HEK293 (cell line): Measurements from ENCODE around the gene PRXL2B.
A peak's percentile ranks its signal among the peaks of the same experiment; 100 is the strongest.

ENCODE experiments used
- CTCF ChIA-PET: fragments of 350-600 bp; formaldehyde crosslinking; extraction: SDS; loops from one replicate; lab custom pipeline; 2021; ENCODE audit warnings: antibody characterized with exemption; lab: Yijun Ruan, JAX
- POLR2A ChIA-PET: fragments of 300-600 bp; formaldehyde crosslinking; extraction: SDS; loops from one replicate; lab custom pipeline; 2020; ENCODE audit warnings: antibody characterized with exemption, inconsistent platforms; lab: Yijun Ruan, JAX
- H3K27ac ChIP-seq: fragments of 200-500 bp; sonication (Bioruptor generic); 2 replicates; pipeline ENCODE4 v1.5.1; 2014; ENCODE audit warnings: low read depth, low read length, control low read depth, inconsistent platforms; ENCODE audit errors: extremely low read depth
- H3K36me3 ChIP-seq, 2 experiments: fragments of 200-500 bp in 1 of 2; sonication (Bioruptor generic) in 1 of 2; 1 replicate in 1 of 2; 2 replicates in 1 of 2; pipeline ENCODE4 v1.5.1; 2014 to 2017; ENCODE audit warnings: inconsistent platforms in 2 of 2, low read length in 2 of 2; ENCODE audit not compliant: control insufficient read depth in 2 of 2, insufficient read depth in 1 of 2
- H3K4me1 ChIP-seq: fragments of 200-500 bp; sonication (Bioruptor generic); 2 replicates; pipeline ENCODE4 v1.5.1; 2014; ENCODE audit warnings: mild to moderate bottlenecking, low read length, inconsistent platforms; ENCODE audit not compliant: control insufficient read depth, insufficient read depth
- H3K4me3 ChIP-seq: 2 replicates; pipeline ENCODE4 v1.5.1; 2011; ENCODE audit warnings: low read depth, mild to moderate bottlenecking, control low read depth, low read length, moderate library complexity
- H3K9me3 ChIP-seq: fragments of 200-500 bp; sonication (Bioruptor generic); 2 replicates; pipeline ENCODE4 v1.5.1; 2014; ENCODE audit warnings: low read depth, low read length, inconsistent platforms; ENCODE audit not compliant: control insufficient read depth, insufficient read depth
- GLIS1 ChIP-seq: fragments of 450-650 bp; formaldehyde crosslinking; IDR thresholded peaks from 2 replicates; pipeline ENCODE4 v1.5.1; 2016; ENCODE audit warnings: missing biosample characterization, missing genetic modification characterization
- KLF7 ChIP-seq: fragments of 450-650 bp; formaldehyde crosslinking; IDR thresholded peaks from 2 replicates; pipeline ENCODE4 v1.5.1; 2016; ENCODE audit warnings: missing biosample characterization, missing genetic modification characterization, borderline replicate concordance
- MYNN ChIP-seq: fragments of 450-650 bp; formaldehyde crosslinking; IDR thresholded peaks from 2 replicates; pipeline ENCODE4 v1.5.1; 2016; ENCODE audit warnings: missing biosample characterization, missing genetic modification characterization, borderline replicate concordance
- SCRT1 ChIP-seq: fragments of 450-650 bp; formaldehyde crosslinking; IDR thresholded peaks from 2 replicates; pipeline ENCODE4 v1.5.1; 2016; ENCODE audit warnings: missing biosample characterization, missing genetic modification characterization, borderline replicate concordance
- TRIM28 ChIP-seq: IDR thresholded peaks from 2 replicates; pipeline ENCODE4 v1.6.1; 2011; ENCODE audit warnings: low read length, control low read depth, borderline replicate concordance
- ZBTB10 ChIP-seq: fragments of 450-650 bp; formaldehyde crosslinking; IDR thresholded peaks from 2 replicates; pipeline ENCODE4 v1.5.1; 2016; ENCODE audit warnings: missing biosample characterization, missing genetic modification characterization
- ZNF114 ChIP-seq: fragments of 450-650 bp; formaldehyde crosslinking; IDR thresholded peaks from 2 replicates; pipeline ENCODE4 v1.5.0; 2017; ENCODE audit warnings: missing biosample characterization, missing genetic modification characterization
- ZNF140 ChIP-seq: fragments of 450-650 bp; formaldehyde crosslinking; IDR thresholded peaks from 2 replicates; pipeline ENCODE4 v1.5.1; 2016; ENCODE audit warnings: missing biosample characterization, missing genetic modification characterization
- ZNF148 ChIP-seq: fragments of 450-650 bp; formaldehyde crosslinking; IDR thresholded peaks from 2 replicates; pipeline ENCODE4 v1.5.0; 2017; ENCODE audit warnings: missing biosample characterization, missing genetic modification characterization, borderline replicate concordance
- ZNF16 ChIP-seq: fragments of 450-650 bp; formaldehyde crosslinking; IDR thresholded peaks from 2 replicates; pipeline ENCODE4 v1.5.1; 2016; ENCODE audit warnings: low read depth, missing biosample characterization, missing genetic modification characterization
- ZNF202 ChIP-seq: fragments of 450-650 bp; formaldehyde crosslinking; IDR thresholded peaks from 2 replicates; pipeline ENCODE4 v1.5.1; 2016; ENCODE audit warnings: missing biosample characterization, missing genetic modification characterization, borderline replicate concordance
- ZNF335 ChIP-seq: fragments of 450-650 bp; formaldehyde crosslinking; conservative IDR thresholded peaks from 2 replicates; pipeline ENCODE4 v1.5.1; 2016; ENCODE audit warnings: missing biosample characterization, missing genetic modification characterization
- ZNF530 ChIP-seq: fragments of 450-650 bp; formaldehyde crosslinking; IDR thresholded peaks from 2 replicates; pipeline ENCODE4 v1.5.1; 2016; ENCODE audit warnings: low read depth, missing biosample characterization, missing genetic modification characterization
- ZNF610 ChIP-seq: fragments of 450-650 bp; formaldehyde crosslinking; IDR thresholded peaks from 2 replicates; pipeline ENCODE4 v1.5.1; 2016; ENCODE audit warnings: missing biosample characterization, missing genetic modification characterization, borderline replicate concordance
- ZNF639 ChIP-seq: fragments of 450-650 bp; formaldehyde crosslinking; IDR thresholded peaks from 2 replicates; pipeline ENCODE4 v1.5.1; 2016; ENCODE audit warnings: missing biosample characterization, missing genetic modification characterization
- ZNF785 ChIP-seq: fragments of 450-650 bp; formaldehyde crosslinking; IDR thresholded peaks from 2 replicates; pipeline ENCODE4 v1.5.1; 2016; ENCODE audit warnings: missing biosample characterization, missing genetic modification characterization
- ZSCAN16 ChIP-seq: fragments of 450-650 bp; formaldehyde crosslinking; IDR thresholded peaks from 2 replicates; pipeline ENCODE4 v1.5.1; 2016; ENCODE audit warnings: missing biosample characterization, missing genetic modification characterization
- ZSCAN18 ChIP-seq: fragments of 450-650 bp; formaldehyde crosslinking; IDR thresholded peaks from 2 replicates; pipeline ENCODE4 v1.5.1; 2016; ENCODE audit warnings: missing biosample characterization, missing genetic modification characterization

PRXL2B gene

GRCh38 chr1:2595261-2595811 lies 8.8 kb downstream of the PRXL2B start:
- CTCF ChIA-PET, result no interaction called here
- Histone ChIP-seq H3K4me3 (no peak overlapping the region), H3K36me3 (no peaks in the 10 kb centered on the region), H3K27ac (no peak overlapping the region), H3K4me1 (no peaks in the 10 kb centered on the region), H3K9me3 (no peaks in the 10 kb centered on the region)
- TF ChIP-seq ZNF610 (tag by site-specific recombination) (no peak), ZBTB10 (no peak), MYNN (tag by site-specific recombination) (no peak), ZNF785 (tag by site-specific recombination) (no peak), ZNF140 (tag by site-specific recombination) (no peak), ZNF16 (tag by site-specific recombination) (no peak), ZSCAN16 (no peak), ZNF530 (tag by site-specific recombination) (no peak), ZNF202 (tag by site-specific recombination) (no peak), ZNF148 (tag by site-specific recombination) (no peak), TRIM28 (no peak), ZNF639 (tag by site-specific recombination) (no peak), ZNF335 (tag by site-specific recombination) (no peak), ZSCAN18 (no peak), ZNF114 (tag by site-specific recombination) (no peak), SCRT1 (tag by site-specific recombination) (no peak)
- POLR2A ChIA-PET, result no interaction called here

- TF ChIP-seq GLIS1 (tag by site-specific recombination) (peak; percentile 94), KLF7 (tag by site-specific recombination) (no peak)
- ChIA-PET CTCF (no interaction called here), POLR2A (no interaction called here)
- Histone ChIP-seq H3K9me3 (no peaks in the 10 kb centered on the region), H3K27ac (no peak overlapping the region), H3K4me1 (no peaks in the 10 kb centered on the region), H3K4me3 (no peak overlapping the region), H3K36me3 (no peaks in the 10 kb centered on the region)
Observed at GRCh38 chr1:2595812-2596529, 9.4 kb downstream of the PRXL2B start.
